ENCODE results near the gene FAM221A. TPM values are rescaled to one million over a fixed set of nuclear protein-coding genes. Genes with fewer than 3 reads are reported as not detected.

The FAM221A gene, protein sequence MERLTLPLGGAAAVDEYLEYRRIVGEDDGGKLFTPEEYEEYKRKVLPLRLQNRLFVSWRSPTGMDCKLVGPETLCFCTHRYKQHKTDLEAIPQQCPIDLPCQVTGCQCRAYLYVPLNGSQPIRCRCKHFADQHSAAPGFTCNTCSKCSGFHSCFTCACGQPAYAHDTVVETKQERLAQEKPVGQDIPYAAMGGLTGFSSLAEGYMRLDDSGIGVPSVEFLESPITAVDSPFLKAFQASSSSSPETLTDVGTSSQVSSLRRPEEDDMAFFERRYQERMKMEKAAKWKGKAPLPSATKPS
- 0.24 to 0.63 TPM (median 0.39 TPM) in 5 replicates for total RNA-seq (2022; extraction: Qiagen RNA extraction)

DNA sequence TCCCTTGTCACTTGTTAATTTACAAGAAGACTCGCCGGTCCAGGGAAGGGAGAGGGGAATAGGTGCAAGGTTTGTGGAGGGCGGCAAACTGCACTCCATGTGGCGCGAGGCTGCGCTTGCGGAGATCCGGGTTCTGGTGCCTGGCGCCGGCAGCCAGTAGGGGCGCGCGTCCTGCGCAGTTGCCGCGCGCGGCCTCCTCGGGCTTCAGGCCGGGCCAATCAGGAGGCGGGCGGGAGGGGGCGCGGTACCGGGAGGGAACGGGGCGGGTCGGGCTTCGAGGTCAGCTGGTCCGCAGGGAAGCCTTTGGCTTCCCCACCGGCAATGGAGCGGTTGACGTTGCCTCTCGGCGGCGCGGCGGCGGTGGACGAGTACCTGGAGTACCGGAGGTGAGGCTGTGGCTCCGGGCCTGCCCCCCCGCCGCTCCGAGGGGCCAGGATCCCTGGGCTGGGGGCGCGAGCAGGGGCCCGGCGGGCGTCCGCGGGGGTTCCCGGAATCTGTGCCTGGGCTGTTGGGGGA is at the start of gene FAM221A:
FAM221A (plus strand) TSS at position 302 of the 516 bp plus-strand sequence; CDS start at position 322, 20 bp downstream.

DNA sequence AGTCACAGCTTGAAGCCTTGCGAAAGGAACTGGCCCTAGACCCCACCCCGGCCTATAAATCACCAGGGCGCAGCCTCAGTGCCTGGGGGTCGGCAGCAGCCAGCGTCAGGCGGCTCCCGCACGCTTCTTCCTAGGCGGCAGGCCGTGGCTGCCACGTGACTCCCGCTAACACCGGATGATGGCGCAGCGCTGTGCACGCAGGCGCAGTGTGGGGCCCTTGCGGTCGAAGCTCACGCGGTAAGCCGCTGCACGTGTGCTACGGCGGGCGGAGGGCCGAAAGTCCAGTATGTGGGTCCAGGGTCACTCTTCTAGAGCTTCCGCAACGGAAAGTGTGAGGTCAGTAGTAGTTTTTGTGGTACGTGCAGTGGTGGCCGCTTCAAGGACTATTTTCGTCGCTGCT is 30.0 kb downstream of the FAM221A start, which contains the start of gene STK31:
STK31 (plus strand) TSS at position 220 of the 400 bp plus-strand sequence; CDS start at position 287, 67 bp downstream.

Other genes with a start within 250 kb of the FAM221A start
- gene IGF2BP3, start 209.7 kb upstream of the FAM221A start, total RNA-seq (2022; extraction: Qiagen RNA extraction): 19.4 to 30.4 TPM (median 24.1 TPM) in 5 replicates
- 69.6 to 91.0 TPM (median 71.2 TPM) in 5 replicates for gene TRA2A, start 148.2 kb upstream of the FAM221A start, total RNA-seq (2022; extraction: Qiagen RNA extraction)
- gene CCDC126, start 82.8 kb upstream of the FAM221A start, total RNA-seq (2022; extraction: Qiagen RNA extraction): 2.9 to 4.0 TPM (median 3.6 TPM) in 5 replicates
- 0.49 to 0.82 TPM (median 0.62 TPM) in 5 replicates for gene STK31, start 30.0 kb downstream of the FAM221A start, total RNA-seq (2022; extraction: Qiagen RNA extraction)

Measured in A549 treated with CORT108297 at 1 μM for 4 hours (cell line).